NCI-H2196 treated with DMSO at 0.1 percent for 48 hours (cell line): ENCODE data around the gene ST3GAL2.
"Not testable (repeated sequence)": the region's sequence is repeated elsewhere in the genome, so short reads cannot be mapped to it uniquely, and the experiment has no call there.

ENCODE experiments used
- DNase-seq: peaks from one replicate; lab custom pipeline; 2025; ENCODE audit not compliant: unreplicated experiment; lab: John Stamatoyannopoulos, UW

ST3GAL2 gene

GRCh38 chr16:70467608-70468007, 28.7 kb upstream of the ST3GAL2 start:
- DNase-seq: no peak

- no peak for DNase-seq
These were observed 28.2 kb upstream of the ST3GAL2 start for GRCh38 chr16:70467113-70467512.

- no peak for DNase-seq
These were observed 27.8 kb upstream of the ST3GAL2 start for GRCh38 chr16:70466805-70467076.

- no peak for DNase-seq
These were observed 27.3 kb upstream of the ST3GAL2 start for GRCh38 chr16:70465999-70466804.

GRCh38 chr16:70463235-70463634, 24.3 kb upstream of the ST3GAL2 start:
- no peak for DNase-seq

GRCh38 chr16:70460737-70461261, 21.9 kb upstream of the ST3GAL2 start:
- DNase-seq: no peak

GRCh38 chr16:70457446-70458166, 18.7 kb upstream of the ST3GAL2 start:
- DNase-seq: no peak

GRCh38 chr16:70455910-70456309, 17.0 kb upstream of the ST3GAL2 start:
- DNase-seq: no peak

- no peak for DNase-seq
These were observed 15.5 kb upstream of the ST3GAL2 start, which contains the start of gene FCSK for GRCh38 chr16:70454222-70455034. FCSK (plus strand) TSS chr16:70454595; CDS start chr16:70463191, 8,596 bp downstream.

- DNase-seq: no peak
These were observed 15.0 kb upstream of the ST3GAL2 start for GRCh38 chr16:70453892-70454221.

- no peak for DNase-seq
These were observed 14.4 kb upstream of the ST3GAL2 start for GRCh38 chr16:70453117-70453891.

- not testable (repeated sequence) for DNase-seq
These were observed 12.1 kb upstream of the ST3GAL2 start for GRCh38 chr16:70451004-70451340.

- not testable (repeated sequence) for DNase-seq
These were observed 11.5 kb upstream of the ST3GAL2 start for GRCh38 chr16:70450142-70451003.

- DNase-seq: no peak
These were observed 9.2 kb upstream of the ST3GAL2 start for GRCh38 chr16:70448075-70448474.

GRCh38 chr16:70444249-70445063, 5.6 kb upstream of the ST3GAL2 start:
- no peak for DNase-seq

GRCh38 chr16:70442344-70442743, 3.4 kb upstream of the ST3GAL2 start:
- DNase-seq: no peak

- no peak for DNase-seq
These were observed 2.6 kb upstream of the ST3GAL2 start for GRCh38 chr16:70441406-70441990.

- peak; percentile 51 for DNase-seq
These were observed 1.3 kb upstream of the ST3GAL2 start for GRCh38 chr16:70440009-70440692.
